T-helper 17 cell (primary cell): ENCODE results near the gene ZSWIM6. TPM values are rescaled to one million over a fixed set of nuclear protein-coding genes. Genes with fewer than 3 reads are reported as not detected.

Source experiments
- ATAC-seq: fragments of 150-1000 bp; cut with Tn5 transposase; 2 replicates; pipeline ENCODE4 v1.10.0; 2021; ENCODE audit warnings: mild to moderate bottlenecking, moderate library complexity
- DNase-seq, 3 donors: peaks; one replicate each; pipeline versions ENCODE4 v3.0.0 to v3.0.0-alpha.2; 2020 to 2021
- H3K9me3 ChIP-seq: one replicate; pipeline ENCODE4 v1.7.0; 2013; ENCODE audit warnings: low read length, mild to moderate bottlenecking; ENCODE audit not compliant: control insufficient read depth, poor library complexity, severe bottlenecking
- H3K27ac Mint-ChIP-seq: one replicate; pipeline ENCODE4 v1.8.0; 2022; ENCODE audit warnings: mild to moderate bottlenecking, moderate library complexity, mixed read lengths
- H3K27me3 Mint-ChIP-seq: one replicate; pipeline ENCODE4 v1.8.0; 2022; ENCODE audit warnings: mixed read lengths
- H3K36me3 Mint-ChIP-seq: one replicate; pipeline ENCODE4 v1.8.0; 2022; ENCODE audit warnings: low read depth, mixed read lengths
- H3K4me1 Mint-ChIP-seq: one replicate; pipeline ENCODE4 v1.8.0; 2022; ENCODE audit warnings: mild to moderate bottlenecking, mixed read lengths
- H3K4me3 Mint-ChIP-seq: one replicate; pipeline ENCODE4 v1.8.0; 2022; ENCODE audit warnings: mild to moderate bottlenecking, moderate library complexity, mixed read lengths
- total RNA-seq, 4 donors: library from RNA in 2 of 4; stranded (reverse) in 2 of 4; gene quantifications; one replicate each; pipeline ENCODE4 v1.2.3 and lab custom pipeline; 2022 to 2026

ZSWIM6 gene
- total RNA-seq, 2 donors from 2014 or later: 6.5 to 8.7 TPM

GRCh38 chr5:61440596-61440995 is 108.5 kb downstream of the ZSWIM6 start:
- no peaks in the 10 kb centered on the region for H3K36me3 Mint-ChIP-seq
- H3K4me1 Mint-ChIP-seq: no peaks in the 10 kb centered on the region
- H3K4me3 Mint-ChIP-seq: no peak overlapping the region
- no peaks in the 10 kb centered on the region for H3K27me3 Mint-ChIP-seq
- no peak overlapping the region for H3K27ac Mint-ChIP-seq
- DNase-seq (no peak), ATAC-seq (no peak)
- no peaks in the 10 kb centered on the region for H3K9me3 ChIP-seq

DNA sequence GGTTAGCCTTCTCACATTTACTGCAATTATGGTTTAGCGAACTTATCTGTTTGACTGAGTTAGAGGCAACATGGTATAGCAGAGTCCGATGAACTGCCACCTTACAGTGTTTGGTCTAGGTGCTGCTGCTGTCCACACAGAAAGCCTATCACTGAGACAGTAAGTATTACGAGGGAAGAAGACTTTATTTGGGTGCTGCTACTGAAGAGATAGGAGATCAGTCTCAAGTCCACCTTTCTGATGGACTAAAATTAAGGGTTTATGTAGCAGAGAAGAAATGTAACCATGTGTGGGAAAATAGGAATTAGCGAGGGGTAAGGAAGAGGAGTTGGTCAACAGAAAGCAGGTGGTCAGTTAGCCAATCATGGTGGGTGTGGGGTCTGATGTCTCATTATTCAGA is 109.7 kb downstream of the ZSWIM6 start:
- Mint-ChIP-seq H3K36me3 (no peaks in the 10 kb centered on the region), H3K27me3 (no peaks in the 10 kb centered on the region), H3K27ac (no peak overlapping the region), H3K4me1 (no peaks in the 10 kb centered on the region), H3K4me3 (no peak overlapping the region)
- ATAC-seq (no peak), DNase-seq (no peak)
- H3K9me3 ChIP-seq: no peaks in the 10 kb centered on the region

GRCh38 chr5:61447780-61448495 is 115.9 kb downstream of the ZSWIM6 start:
- H3K4me1 Mint-ChIP-seq: peaks cover 4% of the 10 kb centered on the region
- no peak for ATAC-seq
- H3K27ac Mint-ChIP-seq: no peak overlapping the region
- H3K36me3 Mint-ChIP-seq: peaks cover 2% of the 10 kb centered on the region
- H3K4me3 Mint-ChIP-seq: no peak overlapping the region
- DNase-seq: no peak
- H3K9me3 ChIP-seq: no peaks in the 10 kb centered on the region
- no peaks in the 10 kb centered on the region for H3K27me3 Mint-ChIP-seq

DNA sequence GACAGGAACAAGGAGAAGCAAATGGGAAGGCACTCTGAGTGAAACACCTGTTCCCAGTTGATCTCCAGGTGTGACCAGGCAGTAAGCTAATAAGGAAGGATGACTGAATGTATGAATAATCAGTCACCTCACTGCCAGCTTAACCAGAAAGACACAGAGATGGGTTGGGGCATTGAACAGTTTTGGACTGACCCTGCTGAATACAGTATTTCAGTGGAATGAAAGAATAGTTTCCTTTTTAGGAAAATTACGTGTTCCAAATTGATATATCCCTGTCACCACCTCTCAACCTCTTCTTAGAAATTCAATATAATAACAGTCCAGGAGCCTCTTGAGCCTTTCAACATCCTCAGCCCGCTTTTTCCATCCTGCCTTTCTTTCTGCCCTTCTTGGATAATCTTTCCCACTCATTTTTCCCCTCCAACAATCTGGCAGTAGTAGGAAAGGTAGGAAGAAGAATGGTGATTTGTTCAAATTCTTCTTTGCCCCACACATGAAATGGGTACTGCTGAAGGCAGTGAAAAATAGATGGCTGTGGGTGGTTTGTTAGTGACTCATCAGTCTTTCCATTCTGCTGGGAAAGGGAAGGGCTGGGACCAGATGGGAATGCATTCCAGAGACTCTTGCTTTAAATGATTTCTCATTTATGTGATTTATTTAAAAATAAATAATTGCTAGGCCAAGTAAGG is 117.9 kb downstream of the ZSWIM6 start:
- H3K27me3 Mint-ChIP-seq: no peaks in the 10 kb centered on the region
- H3K27ac Mint-ChIP-seq: no peak overlapping the region
- H3K9me3 ChIP-seq: no peaks in the 10 kb centered on the region
- H3K4me1 Mint-ChIP-seq: peaks cover 4% of the 10 kb centered on the region
- DNase-seq (no peak), ATAC-seq (no peak)
- no peak overlapping the region for H3K4me3 Mint-ChIP-seq
- H3K36me3 Mint-ChIP-seq: peaks cover 2% of the 10 kb centered on the region

DNA sequence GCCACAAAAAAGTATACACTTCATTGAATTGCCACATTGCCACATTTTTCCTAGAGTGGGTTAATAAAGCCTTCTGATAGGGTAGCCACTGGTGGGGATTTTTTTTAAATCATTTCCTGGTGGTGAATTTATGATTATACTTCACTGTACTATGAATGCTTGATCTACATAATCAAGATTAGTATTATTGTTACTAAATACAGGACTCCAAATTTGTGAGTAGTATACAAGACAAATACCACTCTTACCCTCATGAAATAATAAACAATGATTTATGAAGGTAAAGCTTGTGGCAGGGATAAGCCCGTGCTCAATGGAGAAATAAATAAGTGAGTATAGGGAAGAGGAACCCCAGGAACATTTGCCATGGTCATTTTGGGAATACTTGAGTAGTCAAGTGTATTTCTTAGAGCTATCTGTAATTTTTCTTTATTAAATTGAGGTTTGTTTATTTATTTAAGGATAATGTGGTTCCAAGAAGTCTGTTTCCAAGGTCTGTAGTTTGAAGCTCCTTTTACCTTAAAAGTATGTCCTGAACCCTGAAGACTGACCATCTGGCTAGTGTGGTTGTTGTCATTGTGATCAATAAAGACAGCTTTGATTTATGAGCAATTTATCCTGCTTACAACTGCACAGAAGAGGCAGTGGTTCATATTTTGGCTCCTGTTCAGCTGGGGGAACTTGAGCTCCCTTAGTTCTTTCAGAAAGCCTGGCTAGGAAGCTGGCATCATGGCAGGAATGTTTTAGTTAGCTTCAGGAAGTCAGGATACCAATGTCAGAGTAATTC is 118.6 kb downstream of the ZSWIM6 start:
- no peak overlapping the region for H3K4me3 Mint-ChIP-seq
- H3K27me3 Mint-ChIP-seq: no peaks in the 10 kb centered on the region
- DNase-seq (no peak), ATAC-seq (no peak)
- H3K9me3 ChIP-seq: no peaks in the 10 kb centered on the region
- H3K36me3 Mint-ChIP-seq: peaks cover 2% of the 10 kb centered on the region
- H3K4me1 Mint-ChIP-seq: peaks cover 7% of the 10 kb centered on the region
- no peak overlapping the region for H3K27ac Mint-ChIP-seq

- Mint-ChIP-seq H3K27ac (no peak overlapping the region), H3K36me3 (no peaks in the 10 kb centered on the region), H3K4me3 (no peak overlapping the region), H3K27me3 (no peaks in the 10 kb centered on the region), H3K4me1 (peaks cover 14% of the 10 kb centered on the region)
- no peaks in the 10 kb centered on the region for H3K9me3 ChIP-seq
- ATAC-seq (no peak), DNase-seq (no peak)
Measured at GRCh38 chr5:61455179-61456006, 123.3 kb downstream of the ZSWIM6 start.

DNA sequence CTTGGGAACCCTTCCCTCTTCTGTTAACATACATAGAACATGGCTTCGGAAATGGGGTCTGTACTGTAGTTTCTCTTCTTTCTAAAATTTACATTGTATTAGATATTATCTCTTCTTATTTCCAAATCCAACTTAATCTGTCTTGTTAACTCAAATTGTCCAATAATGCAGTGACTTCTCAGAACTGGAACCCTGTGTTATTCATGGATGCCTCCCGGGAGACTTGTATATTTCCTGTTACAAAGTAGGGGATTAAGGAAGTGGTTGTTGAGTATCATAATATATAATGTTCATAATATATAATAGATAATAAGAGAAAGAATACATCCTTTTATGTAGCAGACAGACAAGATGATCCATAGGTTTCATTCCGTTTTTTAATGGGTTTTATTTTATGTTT is 128.4 kb downstream of the ZSWIM6 start:
- no peak overlapping the region for H3K27ac Mint-ChIP-seq
- DNase-seq (no peak), ATAC-seq (no peak)
- H3K9me3 ChIP-seq: no peaks in the 10 kb centered on the region
- H3K4me1 Mint-ChIP-seq: peaks cover 11% of the 10 kb centered on the region
- no peaks in the 10 kb centered on the region for H3K27me3 Mint-ChIP-seq
- H3K4me3 Mint-ChIP-seq: no peak overlapping the region
- no peaks in the 10 kb centered on the region for H3K36me3 Mint-ChIP-seq

DNA sequence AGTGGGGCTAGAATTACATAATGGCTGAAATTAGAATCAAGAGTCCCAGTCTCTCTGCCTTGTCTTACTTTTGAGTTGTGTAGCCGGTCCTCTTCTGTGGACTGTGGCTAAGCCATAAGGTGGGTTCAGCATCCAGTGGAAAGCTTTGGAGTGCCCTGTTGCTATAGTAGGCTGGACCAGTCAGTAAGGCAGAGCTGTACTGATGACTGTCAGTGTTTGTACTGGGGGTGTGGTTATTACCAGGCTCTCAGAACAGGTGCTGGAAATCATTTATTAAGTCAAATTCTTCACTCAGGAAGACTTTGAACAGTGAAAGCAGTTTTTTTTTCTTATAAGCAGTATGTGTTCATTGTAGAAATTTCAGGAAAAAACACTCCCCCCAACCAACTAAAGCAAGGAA is 129.4 kb downstream of the ZSWIM6 start:
- no peaks in the 10 kb centered on the region for H3K9me3 ChIP-seq
- H3K27me3 Mint-ChIP-seq: no peaks in the 10 kb centered on the region
- H3K36me3 Mint-ChIP-seq: no peaks in the 10 kb centered on the region
- H3K4me1 Mint-ChIP-seq: peaks cover 10% of the 10 kb centered on the region
- H3K4me3 Mint-ChIP-seq: no peak overlapping the region
- no peak overlapping the region for H3K27ac Mint-ChIP-seq
- DNase-seq (no peak), ATAC-seq (no peak)

- H3K27ac Mint-ChIP-seq: no peak overlapping the region
- no peak for DNase-seq
- ATAC-seq: no peak
- H3K9me3 ChIP-seq: no peaks in the 10 kb centered on the region
- H3K27me3 Mint-ChIP-seq: no peaks in the 10 kb centered on the region
- H3K4me3 Mint-ChIP-seq: no peak overlapping the region
- H3K4me1 Mint-ChIP-seq: peaks cover 9% of the 10 kb centered on the region
- no peaks in the 10 kb centered on the region for H3K36me3 Mint-ChIP-seq
Measured at GRCh38 chr5:61461926-61462325, 129.9 kb downstream of the ZSWIM6 start.

DNA sequence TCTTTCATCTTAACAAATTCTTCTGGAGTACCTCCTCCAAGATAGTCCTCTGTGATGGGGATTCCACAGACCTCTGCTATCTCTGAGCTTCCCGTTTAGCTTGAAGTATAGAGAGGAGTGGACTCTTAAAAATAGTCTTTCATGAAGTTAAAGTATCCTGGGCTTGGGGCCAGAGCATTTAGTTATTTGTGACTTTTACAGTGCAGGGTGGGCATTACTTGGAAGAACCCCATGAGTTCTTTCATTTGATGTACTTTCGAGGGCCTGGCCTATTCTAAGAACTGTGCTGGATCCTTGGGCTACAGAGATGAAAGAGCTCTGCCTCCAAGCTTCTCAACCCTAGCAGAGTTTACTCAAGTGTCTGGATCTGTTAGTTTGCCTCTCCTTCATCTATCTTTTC is 131.5 kb downstream of the ZSWIM6 start:
- Mint-ChIP-seq H3K27ac (no peak overlapping the region), H3K36me3 (no peaks in the 10 kb centered on the region), H3K4me1 (peaks cover 13% of the 10 kb centered on the region), H3K4me3 (no peak overlapping the region), H3K27me3 (no peaks in the 10 kb centered on the region)
- ATAC-seq: no peak
- no peak for DNase-seq
- no peaks in the 10 kb centered on the region for H3K9me3 ChIP-seq

DNA sequence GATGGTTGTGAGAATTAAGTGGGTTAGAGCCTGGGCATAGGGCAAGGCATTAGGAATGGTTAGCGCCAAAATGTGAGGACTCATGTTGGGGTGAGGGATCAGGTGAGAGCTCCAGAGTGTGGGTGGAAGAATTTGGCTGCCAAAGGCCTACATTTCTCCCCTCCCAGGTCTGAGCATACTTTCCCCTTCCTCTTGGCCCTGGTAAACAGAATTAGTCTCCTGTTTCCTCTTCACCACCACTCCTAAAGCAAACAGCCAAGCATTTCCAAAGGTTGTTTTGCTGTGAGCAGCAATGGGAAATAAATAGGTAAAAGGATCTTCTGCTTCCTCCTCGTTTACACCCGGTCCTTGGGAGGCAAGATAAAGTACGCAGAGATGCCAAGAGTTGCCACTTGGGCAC is 132.5 kb downstream of the ZSWIM6 start:
- Mint-ChIP-seq H3K4me3 (no peak overlapping the region), H3K27me3 (no peaks in the 10 kb centered on the region), H3K4me1 (peaks cover 13% of the 10 kb centered on the region), H3K27ac (no peak overlapping the region), H3K36me3 (no peaks in the 10 kb centered on the region)
- H3K9me3 ChIP-seq: no peaks in the 10 kb centered on the region
- DNase-seq: no peak
- ATAC-seq: no peak

DNA sequence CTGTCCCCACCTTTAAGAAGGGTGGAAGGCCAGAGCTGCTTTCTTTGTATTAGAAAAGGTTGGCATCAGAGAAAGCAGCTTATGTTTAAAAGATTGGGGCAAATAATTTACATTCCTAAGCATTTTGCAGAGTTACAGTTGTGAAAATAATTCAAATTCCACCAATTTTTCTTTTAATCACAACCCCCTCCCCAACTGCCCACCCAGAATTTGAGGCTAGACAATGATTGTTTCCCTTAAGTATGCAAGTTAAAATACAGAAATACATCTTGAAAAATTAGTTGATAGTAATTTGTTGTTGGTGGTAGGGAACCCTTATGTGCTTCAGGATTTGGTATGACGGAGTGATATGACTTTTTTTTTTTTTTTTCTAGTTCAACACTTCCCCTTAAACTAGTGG is 133.0 kb downstream of the ZSWIM6 start:
- H3K9me3 ChIP-seq: no peaks in the 10 kb centered on the region
- no peak overlapping the region for H3K27ac Mint-ChIP-seq
- DNase-seq (no peak), ATAC-seq (no peak)
- H3K4me1 Mint-ChIP-seq: peaks cover 13% of the 10 kb centered on the region
- H3K36me3 Mint-ChIP-seq: no peaks in the 10 kb centered on the region
- H3K4me3 Mint-ChIP-seq: no peak overlapping the region
- no peaks in the 10 kb centered on the region for H3K27me3 Mint-ChIP-seq

- no peaks in the 10 kb centered on the region for H3K9me3 ChIP-seq
- no peak overlapping the region for H3K4me3 Mint-ChIP-seq
- no peaks in the 10 kb centered on the region for H3K36me3 Mint-ChIP-seq
- DNase-seq: no peak
- H3K27ac Mint-ChIP-seq: no peak overlapping the region
- no peaks in the 10 kb centered on the region for H3K27me3 Mint-ChIP-seq
- ATAC-seq: no peak
- peaks cover 11% of the 10 kb centered on the region for H3K4me1 Mint-ChIP-seq
Measured at GRCh38 chr5:61465496-61465895, 133.4 kb downstream of the ZSWIM6 start.
